ENCODE measurements around the gene TNIP1. TPM values are rescaled to one million over a fixed set of nuclear protein-coding genes. Genes with fewer than 3 reads are reported as not detected.

Gene TNIP1
- total RNA-seq, 1 experiment from 2014 or later = 339 TPM

GRCh38 chr5:150999704-151000442, 81.0 kb downstream of the TNIP1 start:
- no peaks in the 10 kb centered on the region for H3K9me3 Mint-ChIP-seq (ENCODE audit: low read depth, unreplicated experiment)

GRCh38 chr5:150993826-150994412, 86.9 kb downstream of the TNIP1 start:
- no peak for DNase-seq
- no peak overlapping the region for H3K27ac Mint-ChIP-seq (ENCODE audit: unreplicated experiment)
- no TSS peak for BruUV-seq (replicated peaks)

More at GRCh38 chr5:150999704-151000442, 81.0 kb downstream of the TNIP1 start:
- intact Hi-C loops (cut with micrococcal nuclease; ENCODE audit: unreplicated experiment) = loop anchor here (10.0 kb wide), 1 partner anchor 445 kb away; the partner anchor contains the start of gene SLC36A1
- CTCF ChIA-PET = interaction anchor here (1.0 kb wide), 1 partner anchor 165 kb away, joined by 3 read pairs; no protein-coding TSS in a partner anchor
- no peaks in the 10 kb centered on the region for H3K36me3 Mint-ChIP-seq (ENCODE audit: insufficient read depth, unreplicated experiment)
- TF ChIP-seq CTCF (IDR thresholded peaks at IDR 0.05; ENCODE audit: unreplicated experiment) = no peak
- no peak for DNase-seq
- no TSS peak for BruUV-seq (replicated peaks)
- H3K27me3 Mint-ChIP-seq (ENCODE audit: unreplicated experiment) = peaks cover 26% of the 10 kb centered on the region
- H3K27ac Mint-ChIP-seq (ENCODE audit: unreplicated experiment) = no peak overlapping the region
- H3K4me3 Mint-ChIP-seq (ENCODE audit: low read depth, unreplicated experiment) = no peak overlapping the region
- H3K4me1 Mint-ChIP-seq (ENCODE audit: low read depth, unreplicated experiment) = no peaks in the 10 kb centered on the region

GRCh38 chr5:150993422-150993821, 87.4 kb downstream of the TNIP1 start:
- no peak overlapping the region for H3K4me3 Mint-ChIP-seq (ENCODE audit: low read depth, unreplicated experiment)
- CTCF ChIA-PET = no interaction called here
- H3K27ac Mint-ChIP-seq (ENCODE audit: unreplicated experiment) = no peak overlapping the region
- TF ChIP-seq CTCF (IDR thresholded peaks at IDR 0.05; ENCODE audit: unreplicated experiment) = no peak
- intact Hi-C loops (cut with micrococcal nuclease; ENCODE audit: unreplicated experiment) = no loop called here
- peaks cover 14% of the 10 kb centered on the region for H3K27me3 Mint-ChIP-seq (ENCODE audit: unreplicated experiment)
- no peaks in the 10 kb centered on the region for H3K4me1 Mint-ChIP-seq (ENCODE audit: low read depth, unreplicated experiment)
- no peaks in the 10 kb centered on the region for H3K36me3 Mint-ChIP-seq (ENCODE audit: insufficient read depth, unreplicated experiment)
- no TSS peak for BruUV-seq (replicated peaks)
- peaks cover 4% of the 10 kb centered on the region for H3K9me3 Mint-ChIP-seq (ENCODE audit: low read depth, unreplicated experiment)
- no peak for DNase-seq

More at GRCh38 chr5:150993826-150994412, 86.9 kb downstream of the TNIP1 start:
- peaks cover 14% of the 10 kb centered on the region for H3K27me3 Mint-ChIP-seq (ENCODE audit: unreplicated experiment)
- no peak overlapping the region for H3K4me3 Mint-ChIP-seq (ENCODE audit: low read depth, unreplicated experiment)
- H3K9me3 Mint-ChIP-seq (ENCODE audit: low read depth, unreplicated experiment) = peaks cover 4% of the 10 kb centered on the region
- intact Hi-C loops (cut with micrococcal nuclease; ENCODE audit: unreplicated experiment) = no loop called here
- H3K36me3 Mint-ChIP-seq (ENCODE audit: insufficient read depth, unreplicated experiment) = no peaks in the 10 kb centered on the region
- no peaks in the 10 kb centered on the region for H3K4me1 Mint-ChIP-seq (ENCODE audit: low read depth, unreplicated experiment)
- TF ChIP-seq CTCF (IDR thresholded peaks at IDR 0.05; ENCODE audit: unreplicated experiment) = no peak
- CTCF ChIA-PET = no interaction called here

- Mint-ChIP-seq H3K4me1 (ENCODE audit: low read depth, unreplicated experiment) (no peaks in the 10 kb centered on the region), H3K4me3 (ENCODE audit: low read depth, unreplicated experiment) (no peak overlapping the region), H3K27ac (ENCODE audit: unreplicated experiment) (no peak overlapping the region), H3K27me3 (ENCODE audit: unreplicated experiment) (peaks cover 14% of the 10 kb centered on the region), H3K9me3 (ENCODE audit: low read depth, unreplicated experiment) (peaks cover 4% of the 10 kb centered on the region), H3K36me3 (ENCODE audit: insufficient read depth, unreplicated experiment) (no peaks in the 10 kb centered on the region)
- BruUV-seq (replicated peaks) = no TSS peak
- CTCF ChIA-PET = no interaction called here
- no peak for DNase-seq
- no peak for TF ChIP-seq CTCF (IDR thresholded peaks at IDR 0.05; ENCODE audit: unreplicated experiment)
- intact Hi-C loops (cut with micrococcal nuclease; ENCODE audit: unreplicated experiment) = no loop called here
These were observed 88.1 kb downstream of the TNIP1 start for GRCh38 chr5:150992705-150993104.

All from Calu3 (cell line).